Measurements from ENCODE around the gene MIF4GD.

Gene MIF4GD

GRCh38 chr17:75231071-75231470 lies 40.0 kb downstream of the MIF4GD start:
- DNase-seq = no peak

DNA sequence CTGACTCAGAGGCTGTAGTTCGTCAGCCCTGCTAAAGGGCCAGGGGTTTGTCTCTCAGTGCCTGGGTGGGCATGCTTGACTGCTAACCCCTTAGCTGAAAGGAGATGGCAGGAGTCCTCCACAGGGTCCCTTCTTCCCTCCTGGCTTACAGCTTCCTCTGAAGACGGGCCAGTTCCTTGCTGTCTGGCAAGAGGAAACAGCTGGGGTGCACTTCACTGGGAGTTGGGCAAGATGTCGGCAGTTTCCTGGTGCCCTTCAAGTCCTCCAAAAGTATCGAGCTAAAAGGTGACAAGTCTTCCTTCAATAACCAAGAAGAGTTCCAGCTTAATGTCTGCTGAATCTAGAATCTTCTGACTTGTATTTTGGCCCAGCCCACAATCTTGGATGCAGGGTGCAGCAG lies 42.2 kb downstream of the MIF4GD start:
- no peak for DNase-seq

DNA sequence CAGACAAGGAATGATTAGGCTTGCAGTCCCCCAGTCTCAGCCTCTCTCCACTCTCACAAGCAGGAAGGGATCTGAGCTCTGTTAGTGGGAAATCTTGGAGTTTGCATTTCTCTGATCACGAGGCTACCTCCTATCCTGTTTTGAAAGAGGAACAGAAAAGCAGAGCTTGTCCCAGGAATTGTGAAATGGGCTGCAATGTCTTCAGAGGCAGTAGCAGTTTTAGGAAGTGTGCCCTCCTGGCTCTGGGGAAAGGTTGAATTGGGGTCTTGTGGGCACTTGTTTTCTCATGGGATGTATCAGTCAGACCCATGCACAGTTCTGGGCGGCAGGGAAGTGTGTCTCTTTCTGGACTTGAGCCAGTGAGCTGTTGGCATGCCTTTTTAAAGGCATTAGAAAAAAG lies 42.7 kb downstream of the MIF4GD start:
- DNase-seq = no peak

DNA sequence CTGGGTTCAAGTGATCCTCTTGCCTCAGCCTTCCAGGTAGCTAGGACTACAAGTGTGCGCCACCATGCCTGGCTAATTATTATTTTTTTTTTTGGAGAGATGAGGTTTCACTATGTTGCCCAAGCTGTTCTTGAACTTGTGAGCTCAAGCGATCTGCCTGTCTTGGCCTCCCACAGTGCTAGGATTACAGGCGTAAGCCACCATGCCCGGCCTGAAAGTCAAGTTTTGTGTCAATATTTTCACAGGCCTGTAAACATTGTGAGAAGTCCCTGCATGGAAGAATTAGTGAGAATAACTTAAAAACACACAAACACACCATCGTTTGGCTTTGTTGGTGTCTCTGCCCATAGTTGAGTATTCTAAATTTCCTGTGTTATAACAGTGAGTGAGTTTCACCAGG lies 43.3 kb downstream of the MIF4GD start:
- DNase-seq = no peak

DNA sequence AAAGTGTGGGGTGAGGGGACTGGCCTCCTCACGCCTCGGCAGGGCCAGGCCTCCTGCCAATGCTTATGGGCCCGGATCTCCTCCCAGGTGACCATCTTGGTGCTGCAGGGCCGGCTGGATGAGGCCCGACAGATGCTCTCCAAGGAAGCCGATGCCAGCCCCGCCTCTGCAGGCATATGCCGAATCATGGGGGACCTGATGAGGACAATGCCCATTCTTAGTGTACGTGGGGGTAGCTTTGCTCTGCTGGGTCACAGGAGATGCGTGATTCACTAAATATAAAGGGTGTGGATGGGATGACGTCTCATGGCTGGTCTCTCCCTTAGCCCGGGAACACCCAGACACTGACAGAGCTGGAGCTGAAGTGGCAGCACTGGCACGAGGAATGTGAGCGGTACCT lies 46.0 kb downstream of the MIF4GD start:
- no peak for DNase-seq

- DNase-seq = no peak
Observed at GRCh38 chr17:75219815-75220214, 51.2 kb downstream of the MIF4GD start.

GRCh38 chr17:75218131-75218530 lies 52.9 kb downstream of the MIF4GD start:
- DNase-seq = no peak

Measured in activated T-cell treated with anti-CD3 and anti-CD28 coated beads, Interleukin-2, amount 50 U/mL, for 48 hours (primary cell).